GM19328 (cell line): ENCODE data around the gene GRIK5.

Experiments
- ATAC-seq: cut with Tn5 transposase; IDR thresholded peaks from one replicate; pipeline ENCODE4 v1.9.1; 2021; ENCODE audit warnings: mild to moderate bottlenecking, moderate library complexity; ENCODE audit not compliant: unreplicated experiment

GRIK5 gene

GRCh38 chr19:41957838-41958366 lies 112.1 kb downstream of the GRIK5 start:
- no peak for ATAC-seq

- no peak for ATAC-seq
Measured at GRCh38 chr19:41957161-41957837, 112.7 kb downstream of the GRIK5 start.

- ATAC-seq, result no peak
Measured at GRCh38 chr19:41956621-41957020, 113.4 kb downstream of the GRIK5 start.

GRCh38 chr19:41955521-41955920 lies 114.5 kb downstream of the GRIK5 start:
- ATAC-seq, result no peak

- ATAC-seq, result no peak
Measured at GRCh38 chr19:41951686-41952172, 118.3 kb downstream of the GRIK5 start.
